GM18499 (cell line): Measurements from ENCODE around the gene SLC34A3.
"Not testable (repeated sequence)": the region's sequence is repeated elsewhere in the genome, so short reads cannot be mapped to it uniquely, and the experiment has no call there.

Experiments used
- ATAC-seq: cut with Tn5 transposase; IDR thresholded peaks from one replicate; pipeline ENCODE4 v1.9.1; 2021; ENCODE audit warnings: moderate number of reproducible peaks; ENCODE audit not compliant: insufficient read depth, unreplicated experiment

Gene SLC34A3

DNA sequence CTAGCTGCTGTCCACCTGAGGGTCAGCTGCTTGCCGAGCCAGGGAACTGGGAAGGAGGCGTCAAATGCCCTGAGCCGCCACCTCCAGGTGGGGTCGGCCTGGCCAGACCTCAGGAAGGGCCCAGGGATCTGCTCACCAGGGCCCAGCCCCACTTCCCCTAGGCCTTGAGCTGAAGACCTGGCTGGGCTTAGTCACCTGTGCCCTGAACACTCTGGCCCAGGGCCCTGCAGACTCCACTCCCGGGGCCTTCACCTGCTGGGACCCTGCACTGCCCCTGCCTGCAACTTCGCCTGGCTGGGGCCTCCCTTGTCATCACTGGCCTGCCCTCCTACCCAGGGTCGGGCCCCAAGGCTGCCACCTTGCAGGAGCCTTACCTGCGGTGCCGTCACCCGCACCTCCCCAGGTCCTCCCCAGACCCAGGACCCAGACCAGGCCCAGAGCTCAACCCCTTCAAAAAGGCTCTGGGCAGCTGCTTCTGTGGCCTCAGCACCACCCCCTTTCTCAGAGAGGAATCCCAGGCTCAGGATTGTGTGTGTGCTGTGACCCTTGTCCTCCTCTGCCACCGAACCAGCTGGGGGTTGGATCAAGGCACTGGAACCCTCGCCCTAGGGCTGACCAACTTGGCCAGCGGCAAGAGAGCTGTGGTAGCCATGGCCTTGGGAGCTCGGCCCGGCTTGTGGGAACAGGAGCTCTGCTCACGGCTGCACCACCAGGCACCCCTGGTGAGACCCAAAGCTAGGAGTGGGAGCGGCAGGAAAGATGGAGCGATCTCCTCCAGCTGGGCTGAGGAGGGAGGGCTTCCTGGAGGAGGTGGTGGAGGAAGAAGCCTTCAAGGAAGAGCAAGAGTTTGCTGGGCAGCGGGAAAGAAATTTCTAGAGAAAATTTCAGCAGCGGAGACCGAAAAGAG, 23.3 kb downstream of the SLC34A3 start:
- no peak for ATAC-seq

DNA sequence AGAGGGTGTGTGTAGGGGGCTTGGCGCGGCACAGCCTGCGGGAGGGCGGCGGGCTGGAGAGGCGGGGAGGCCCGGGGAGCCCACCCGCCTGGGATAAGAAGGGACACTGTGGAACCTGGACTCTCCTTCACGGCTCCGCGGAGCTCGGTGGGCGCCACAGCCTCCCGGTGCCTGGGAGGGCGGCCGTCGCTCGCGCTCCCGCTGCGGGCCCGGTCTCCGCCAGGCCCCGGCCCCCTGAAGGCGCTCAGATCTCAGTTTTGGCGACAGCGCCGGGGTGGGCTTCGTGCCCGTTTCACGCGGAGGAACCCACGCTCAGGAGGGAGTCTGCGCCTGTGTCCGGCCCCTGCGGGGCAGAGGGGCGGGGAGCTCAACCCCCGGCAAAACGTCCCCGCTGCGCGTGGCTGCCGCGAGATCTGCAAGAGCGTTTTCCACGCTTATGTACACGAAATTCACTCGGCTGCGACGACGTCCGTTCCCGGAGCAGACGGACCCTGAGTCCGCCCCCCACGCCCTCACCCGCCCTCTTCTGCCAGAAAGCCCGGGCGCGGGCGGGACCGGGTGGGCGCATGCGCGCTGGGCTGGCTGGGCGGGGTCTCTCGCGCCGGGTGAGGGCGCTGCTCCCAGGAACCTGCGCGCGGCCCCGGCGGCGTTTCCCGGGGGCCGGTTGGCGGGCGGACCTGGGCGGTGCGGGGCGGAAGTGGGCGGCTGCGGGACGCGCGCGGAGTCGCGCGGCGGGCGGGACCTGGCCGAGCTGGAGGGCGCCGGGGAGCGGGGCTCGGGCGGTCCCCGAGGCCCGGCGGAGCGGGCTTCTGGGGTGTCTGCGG, 24.1 kb downstream of the SLC34A3 start, which contains the start of gene NELFB:
Gene NELFB (plus strand): TSS at position 704 of the 824 bp plus-strand sequence.
- ATAC-seq, result no peak

DNA sequence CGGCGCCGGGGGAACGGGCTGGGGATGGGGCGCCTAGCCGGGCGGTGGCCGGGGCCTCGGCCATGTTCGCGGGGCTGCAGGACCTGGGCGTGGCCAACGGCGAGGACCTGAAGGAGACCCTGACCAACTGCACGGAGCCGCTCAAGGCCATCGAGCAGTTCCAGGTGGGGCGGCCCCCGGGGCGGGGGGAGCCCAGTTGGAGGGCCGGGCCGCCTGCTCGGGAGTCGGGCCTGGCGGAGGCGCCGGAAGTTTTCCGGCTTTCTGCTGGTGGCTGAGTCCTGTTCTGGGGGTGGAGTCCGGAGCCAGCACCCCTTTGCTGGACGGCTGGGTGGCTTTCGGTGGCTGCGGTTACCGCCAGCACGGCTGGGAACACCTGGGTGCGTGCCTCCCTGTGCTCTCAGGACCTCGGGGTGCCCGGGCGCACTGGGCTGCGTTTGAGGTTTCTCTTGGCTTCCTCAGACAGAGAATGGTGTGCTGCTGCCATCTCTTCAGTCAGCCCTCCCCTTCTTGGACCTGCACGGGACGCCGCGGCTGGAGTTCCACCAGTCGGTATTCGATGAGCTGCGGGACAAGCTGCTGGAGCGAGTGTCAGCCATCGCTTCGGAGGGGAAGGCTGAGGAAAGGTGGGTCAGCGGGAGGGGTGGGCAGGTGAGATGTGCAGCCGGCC, 24.9 kb downstream of the SLC34A3 start:
- no peak for ATAC-seq

- ATAC-seq, result no peak
Observed at GRCh38 chr9:137256362-137256761, 25.7 kb downstream of the SLC34A3 start.

DNA sequence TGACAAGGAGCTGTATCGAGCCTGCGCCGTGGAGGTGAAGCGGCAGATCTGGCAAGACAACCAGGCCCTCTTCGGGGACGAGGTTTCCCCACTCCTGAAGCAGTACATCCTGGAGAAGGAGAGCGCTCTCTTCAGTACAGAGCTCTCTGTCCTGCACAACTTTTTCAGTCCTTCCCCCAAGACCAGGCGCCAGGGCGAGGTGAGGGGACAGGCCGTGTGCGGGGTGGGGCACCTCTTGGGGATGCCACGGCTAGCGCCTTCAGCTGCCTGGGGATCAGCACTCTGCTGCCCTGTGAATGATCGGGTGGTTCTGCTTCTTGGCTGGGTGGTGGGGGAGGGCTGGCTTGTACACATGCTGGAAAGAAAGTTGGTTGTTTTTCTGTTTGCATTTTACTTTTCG, 26.2 kb downstream of the SLC34A3 start:
- no peak for ATAC-seq

GRCh38 chr9:137262173-137262908, 31.6 kb downstream of the SLC34A3 start:
- ATAC-seq, result not testable (repeated sequence)

GRCh38 chr9:137262909-137263285, 32.2 kb downstream of the SLC34A3 start:
- ATAC-seq, result no peak

DNA sequence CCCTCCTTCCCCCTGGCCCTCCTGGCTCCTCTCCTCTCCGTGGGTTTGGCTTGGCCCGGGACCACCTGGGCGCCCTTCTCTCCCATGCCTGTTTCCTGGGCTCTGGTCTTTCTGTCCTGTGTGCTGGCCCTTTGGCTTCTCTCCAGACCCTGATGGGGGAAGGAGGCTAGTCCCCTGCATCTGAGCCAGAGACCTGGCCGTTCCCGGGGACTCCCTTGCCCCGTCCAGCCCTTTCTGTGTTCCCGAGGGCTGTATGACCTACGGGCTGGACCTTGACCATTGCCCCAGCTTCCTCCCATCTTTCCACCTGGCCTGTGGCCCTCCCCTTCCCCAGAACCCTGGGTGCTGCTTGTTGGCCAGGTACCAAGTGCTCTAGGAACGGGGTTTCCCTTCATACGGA, 32.8 kb downstream of the SLC34A3 start:
- ATAC-seq, result no peak

GRCh38 chr9:137264067-137264466, 33.4 kb downstream of the SLC34A3 start:
- no peak for ATAC-seq

- ATAC-seq, result no peak
Observed at GRCh38 chr9:137265496-137266161, 34.9 kb downstream of the SLC34A3 start.

GRCh38 chr9:137266162-137266527, 35.4 kb downstream of the SLC34A3 start:
- ATAC-seq, result no peak

GRCh38 chr9:137266585-137267453, 36.1 kb downstream of the SLC34A3 start:
- no peak for ATAC-seq

DNA sequence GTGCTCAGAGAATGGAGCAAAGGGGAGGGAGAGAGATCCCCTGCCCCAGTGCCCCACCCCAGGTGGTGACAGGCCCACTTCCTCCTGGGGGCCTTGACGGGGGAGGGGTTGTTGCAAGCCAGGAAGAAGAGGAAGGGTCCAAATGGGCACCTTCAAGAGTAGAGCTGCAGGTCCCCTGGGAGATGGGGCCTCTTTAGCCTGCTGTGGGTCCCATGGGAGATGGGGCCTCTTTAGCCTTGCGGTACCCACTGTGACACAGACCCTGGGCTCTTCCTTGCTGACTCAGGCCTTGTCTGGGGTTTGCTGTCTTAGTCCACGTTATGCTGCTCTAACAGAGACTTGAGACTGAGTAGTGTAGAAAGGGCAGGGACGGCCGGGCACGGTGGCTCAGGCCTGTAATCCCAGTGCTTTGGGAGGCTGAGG, 37.2 kb downstream of the SLC34A3 start:
- ATAC-seq, result no peak

DNA sequence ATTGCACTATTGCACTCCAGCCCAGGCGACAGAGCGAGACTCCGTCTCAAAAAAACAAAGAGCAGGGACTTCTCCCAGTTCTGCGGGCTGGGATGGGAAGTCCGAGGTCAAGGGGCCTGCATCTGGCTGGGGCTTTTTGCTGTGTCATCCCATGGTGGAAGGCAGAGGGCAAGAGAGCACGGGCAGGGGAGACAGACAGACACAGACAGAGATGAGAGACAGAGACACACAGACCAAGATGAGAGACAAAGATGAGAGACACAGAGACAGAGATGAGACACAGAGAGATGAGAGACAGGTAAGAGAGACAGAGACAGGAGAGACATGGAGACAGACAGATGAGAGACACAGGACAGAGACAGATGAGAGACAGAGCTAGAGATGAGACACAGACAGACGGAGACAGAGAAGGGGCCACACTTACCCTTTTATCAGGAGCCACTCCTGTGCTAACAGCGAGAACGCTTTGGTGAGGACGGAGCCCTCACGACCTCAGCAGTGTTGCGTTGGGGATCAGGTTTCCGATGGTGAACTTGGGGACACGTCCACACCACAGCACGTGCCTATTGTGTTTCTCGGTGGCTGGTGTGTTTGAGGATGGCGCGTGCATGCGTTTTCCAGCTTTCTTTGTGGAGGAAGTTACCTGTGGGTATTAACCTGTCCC, 38.0 kb downstream of the SLC34A3 start:
- ATAC-seq, result no peak

- no peak for ATAC-seq
Observed at GRCh38 chr9:137269231-137269772, 38.6 kb downstream of the SLC34A3 start.

GRCh38 chr9:137270929-137271695, 40.4 kb downstream of the SLC34A3 start:
- ATAC-seq, result no peak

- ATAC-seq, result no peak
Observed at GRCh38 chr9:137271696-137272076, 41.0 kb downstream of the SLC34A3 start.
